AG08396 (cell line): ENCODE results near the gene TIMP2.

ENCODE experiments used
- DNase-seq: peaks from one replicate; pipeline ENCODE4 v3.0.0; 2012; ENCODE audit warnings: low spot score, mixed read lengths

TIMP2 gene

DNA sequence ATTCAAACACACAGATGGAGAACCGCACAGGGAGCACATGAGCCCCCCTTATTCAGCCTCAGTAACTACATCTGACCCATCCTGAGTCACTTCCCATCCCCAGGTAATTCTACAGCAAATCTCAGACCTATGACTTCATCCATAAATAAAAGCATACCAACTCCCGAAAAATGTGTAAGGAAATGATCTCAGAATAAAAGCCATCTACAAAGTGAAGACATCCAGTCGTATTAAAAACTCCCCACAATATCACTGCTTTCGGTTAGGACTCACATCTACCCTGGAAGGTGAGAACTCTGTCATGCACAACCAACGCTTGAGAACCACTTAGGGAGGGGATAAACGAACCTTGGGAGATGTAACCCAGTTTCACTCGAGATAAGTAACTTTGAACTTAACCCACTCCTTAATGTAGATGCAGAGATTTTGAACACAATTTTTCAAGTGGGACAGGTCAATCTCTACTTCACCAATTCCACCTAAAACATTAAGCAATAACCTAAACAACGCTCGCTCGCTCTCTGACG is 85.9 kb downstream of the TIMP2 start:
- peak; percentile 50 for DNase-seq

- DNase-seq: no peak
Observed at GRCh38 chr17:78838574-78839005, 86.6 kb downstream of the TIMP2 start.

GRCh38 chr17:78836420-78837021 is 88.7 kb downstream of the TIMP2 start:
- no peak for DNase-seq

DNA sequence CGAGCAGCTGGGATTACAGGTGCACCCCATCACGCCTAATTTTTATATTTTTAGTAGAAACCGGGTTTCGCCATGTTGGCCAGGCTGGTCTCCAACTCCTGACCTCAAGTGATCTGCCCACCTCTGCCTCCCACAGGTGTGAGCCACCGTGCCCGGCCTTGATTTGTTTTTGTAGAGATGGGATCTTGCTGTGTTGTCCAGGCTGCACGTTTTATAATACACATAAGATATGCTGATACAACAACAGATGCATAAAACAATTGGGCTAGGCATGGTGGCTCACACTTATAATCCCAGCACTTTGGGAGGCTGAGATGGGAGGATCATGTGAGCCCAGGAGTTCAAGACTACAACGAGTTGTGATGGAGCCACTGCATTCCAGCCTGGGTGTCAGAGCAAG is 90.6 kb downstream of the TIMP2 start:
- no peak for DNase-seq

DNA sequence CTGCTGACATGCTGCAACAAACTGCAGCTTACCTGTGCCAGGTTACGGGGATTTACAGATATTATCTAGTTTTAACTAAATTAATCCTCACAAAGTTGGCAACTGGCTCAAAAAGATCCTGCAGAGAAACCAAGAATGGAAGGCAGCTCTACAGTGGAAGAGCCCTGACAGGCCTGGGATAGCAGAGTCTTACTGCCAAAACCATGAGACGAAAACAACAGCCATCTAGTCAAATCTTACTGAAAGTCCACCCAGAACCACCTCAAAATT is 92.7 kb downstream of the TIMP2 start:
- DNase-seq: no peak

GRCh38 chr17:78831688-78832540 is 93.3 kb downstream of the TIMP2 start:
- no peak for DNase-seq

GRCh38 chr17:78829477-78829876 is 95.7 kb downstream of the TIMP2 start:
- DNase-seq: no peak

DNA sequence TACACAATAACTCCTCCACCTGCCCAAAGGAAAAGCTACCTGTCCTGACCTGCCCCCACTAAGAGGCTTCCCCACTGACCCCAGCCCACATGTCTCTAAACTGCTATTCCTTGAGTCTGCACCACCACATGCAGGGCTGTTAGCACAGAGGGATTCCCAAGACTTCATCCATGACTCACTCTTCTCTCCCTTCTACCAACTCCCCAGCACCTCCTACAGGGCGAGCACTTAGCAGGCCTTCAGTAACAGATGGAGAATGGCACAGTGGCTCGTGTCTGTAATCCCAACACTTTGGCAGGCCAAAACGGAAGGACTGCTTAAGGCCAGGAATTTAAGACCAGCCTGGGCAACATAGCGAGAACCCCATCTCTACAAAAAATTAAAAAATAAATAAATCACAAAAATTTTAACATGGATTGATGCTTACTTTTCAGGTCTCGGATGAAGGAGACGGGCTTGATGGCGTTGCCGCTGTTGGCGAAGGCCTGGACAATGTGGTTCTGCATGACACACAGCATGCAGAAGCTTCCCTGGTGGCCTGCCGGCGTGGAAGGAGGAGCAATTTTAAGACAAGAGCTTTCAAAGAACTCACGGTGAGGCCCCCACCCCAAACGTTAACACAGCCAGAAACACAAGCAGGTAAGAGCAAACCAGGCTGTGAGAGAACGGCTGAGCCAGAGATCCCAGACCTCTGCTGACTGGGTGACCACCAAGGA is 96.6 kb downstream of the TIMP2 start:
- DNase-seq: peak; percentile 75

DNA sequence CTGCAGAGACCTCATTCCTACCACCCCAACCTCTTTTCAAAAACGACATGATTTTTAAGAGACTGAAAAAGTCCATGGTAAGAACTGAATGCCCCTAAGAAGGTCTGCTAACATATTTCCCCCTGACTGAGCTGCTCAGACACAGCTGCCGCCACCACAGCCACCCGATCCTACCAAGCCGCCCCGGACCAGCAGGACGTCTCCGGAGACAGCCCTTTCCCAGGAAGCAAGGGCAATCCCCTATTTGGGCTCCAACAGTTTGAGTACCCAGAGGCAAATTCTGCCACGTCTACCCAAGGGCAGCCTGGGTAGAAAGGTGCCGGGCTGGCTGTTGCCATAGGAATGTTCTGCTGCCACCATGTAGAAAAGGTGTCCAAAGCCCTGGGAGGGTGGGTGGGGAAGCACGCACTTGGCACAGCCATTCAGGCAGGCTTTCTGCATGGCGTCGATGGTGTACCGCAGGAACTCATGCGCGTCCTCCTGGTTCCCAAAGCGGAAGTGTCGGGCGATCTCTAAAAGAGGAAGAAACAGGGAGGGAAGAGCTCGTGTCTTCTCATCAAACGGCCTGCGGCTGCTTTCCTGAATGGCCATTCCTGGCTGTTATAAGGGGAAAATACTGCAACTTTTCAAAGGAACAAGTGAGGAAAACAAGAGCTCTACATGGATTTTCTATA is 98.2 kb downstream of the TIMP2 start:
- DNase-seq: no peak

GRCh38 chr17:78826421-78826820 is 98.8 kb downstream of the TIMP2 start:
- no peak for DNase-seq

DNA sequence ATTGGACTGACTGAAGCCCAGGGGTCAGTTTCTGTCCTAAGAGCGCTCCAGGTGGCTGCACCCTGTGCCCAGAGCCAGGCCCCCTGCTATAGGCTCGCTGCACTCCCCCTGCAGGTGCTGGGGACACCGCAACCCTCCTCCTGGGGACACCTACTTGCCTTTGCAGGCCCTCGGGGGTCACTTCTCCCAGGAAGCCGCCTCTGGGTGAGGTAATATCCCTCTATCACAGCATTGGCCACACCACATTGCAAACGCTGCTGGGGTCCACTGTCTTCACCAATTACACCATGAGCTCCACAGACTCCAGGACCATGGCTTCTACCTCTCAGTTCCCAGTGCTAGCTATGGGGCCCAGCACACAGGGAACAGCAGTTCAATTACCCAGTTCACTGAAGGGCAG is 99.5 kb downstream of the TIMP2 start:
- DNase-seq: no peak

DNA sequence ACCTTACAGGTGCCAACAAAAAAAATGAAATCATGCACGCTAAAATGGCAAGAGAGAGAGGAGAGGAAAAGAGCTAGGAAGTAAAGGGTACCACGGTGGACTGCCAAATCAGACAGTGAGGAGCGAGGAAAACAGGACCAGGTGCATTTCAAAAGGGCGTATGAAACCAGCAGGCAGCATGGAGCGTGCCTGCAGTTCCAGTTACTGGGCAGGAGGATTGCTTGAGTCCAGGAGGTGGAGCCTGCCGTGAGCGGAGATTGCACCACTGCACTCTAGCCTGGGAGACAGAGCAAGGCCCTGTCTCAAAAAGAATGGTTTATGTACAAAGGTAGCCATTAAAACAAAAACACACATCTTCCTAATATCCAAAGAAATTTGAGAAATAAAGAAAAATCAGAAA is 100.9 kb downstream of the TIMP2 start:
- no peak for DNase-seq

- DNase-seq: no peak
Observed at GRCh38 chr17:78823282-78824046, 101.7 kb downstream of the TIMP2 start.

DNA sequence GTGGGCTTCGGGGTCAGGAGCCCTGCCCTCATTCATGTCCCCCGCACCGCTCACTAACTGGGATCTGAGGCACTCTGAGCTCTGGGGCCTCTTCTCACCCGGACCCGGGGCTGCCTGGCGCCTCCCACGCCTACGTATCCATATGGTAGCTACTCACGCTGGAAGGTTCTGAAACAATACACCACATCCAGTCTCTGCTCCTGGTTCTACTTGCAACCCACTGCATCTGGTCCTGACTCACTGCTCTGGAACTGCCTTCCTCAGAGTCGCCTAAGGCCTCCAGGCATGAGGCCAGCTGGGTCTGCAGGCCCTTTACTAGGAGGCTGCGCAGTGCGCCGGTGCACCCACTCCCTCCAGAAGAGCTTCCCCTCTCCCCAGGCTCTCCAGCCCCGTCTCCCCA is 102.6 kb downstream of the TIMP2 start:
- DNase-seq: peak; percentile 82

DNA sequence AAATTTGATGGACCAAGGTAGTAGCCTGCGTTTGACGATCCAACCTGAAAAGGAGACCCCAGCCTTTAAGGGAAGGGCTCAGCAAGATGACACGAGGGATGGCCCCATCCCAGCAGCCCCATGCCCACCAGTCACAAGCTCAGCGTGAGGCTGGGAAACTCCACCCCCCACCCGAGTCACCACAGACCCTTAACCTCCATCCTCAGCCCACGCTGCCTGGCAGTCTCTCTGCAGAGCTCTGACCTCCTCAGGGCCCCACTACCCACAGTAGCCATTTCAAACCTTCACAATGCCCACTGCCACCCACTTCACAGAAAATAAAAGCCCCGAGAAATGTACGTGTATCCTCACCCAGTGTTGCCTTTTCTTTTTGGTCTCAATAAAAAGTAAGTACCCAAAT is 103.2 kb downstream of the TIMP2 start:
- no peak for DNase-seq

DNA sequence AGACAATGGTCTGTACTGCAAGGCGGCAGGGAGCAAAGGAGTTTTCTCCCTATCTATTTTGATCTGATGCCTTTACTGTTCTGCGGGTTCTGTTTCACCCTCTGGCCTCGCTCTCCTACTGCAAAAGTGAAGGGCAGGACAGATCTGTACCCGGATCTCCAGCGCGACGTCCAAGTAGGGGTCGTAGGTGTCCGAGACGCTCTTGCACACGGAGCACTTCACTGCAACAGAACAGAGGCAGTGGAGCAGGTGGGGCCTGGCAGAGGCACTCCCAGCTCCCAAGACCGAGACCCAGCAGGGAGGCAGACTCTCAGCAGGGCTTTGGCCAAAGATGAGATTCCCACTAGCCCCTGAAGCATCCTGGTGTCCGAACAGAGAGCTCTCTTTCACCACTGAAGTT is 104.3 kb downstream of the TIMP2 start:
- DNase-seq: no peak

- no peak for DNase-seq
Observed at GRCh38 chr17:78819806-78820792, 105.1 kb downstream of the TIMP2 start.

- no peak for DNase-seq
Observed at GRCh38 chr17:78819402-78819801, 105.8 kb downstream of the TIMP2 start.

DNA sequence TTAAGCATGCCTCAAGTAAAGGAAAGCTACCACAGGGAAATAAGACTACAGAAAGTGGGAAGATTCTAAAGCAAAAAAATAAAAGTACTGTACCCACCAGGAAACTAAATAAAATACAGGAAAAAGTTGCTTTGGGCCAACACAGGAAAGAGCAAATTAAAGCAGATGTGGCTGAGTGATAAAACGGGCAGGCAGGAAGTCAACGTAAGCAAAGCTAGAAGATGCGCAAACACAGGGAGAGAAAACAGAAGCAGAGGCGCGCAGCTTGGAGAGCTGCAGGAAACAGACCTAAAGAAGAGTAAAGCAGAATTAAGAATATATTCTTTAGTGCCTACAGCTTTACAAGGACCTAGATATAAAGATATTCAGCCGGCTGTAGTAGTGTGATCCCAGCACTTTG is 106.3 kb downstream of the TIMP2 start:
- no peak for DNase-seq

- no peak for DNase-seq
Observed at GRCh38 chr17:78818152-78818846, 106.9 kb downstream of the TIMP2 start.
